Spleen (tissue), 7 donors: ENCODE results near the gene DCAKD.

Experiments
- POLR2A ChIP-seq, 3 donors: fragments of 450-650 bp; IDR thresholded peaks; one replicate each; pipeline ENCODE4 v1.5.1; 2017; ENCODE audit warnings: antibody characterized with exemption in 3 of 3, mild to moderate bottlenecking in 1 of 3
- POLR2AphosphoS5 ChIP-seq, 3 donors: sonication (generic); formaldehyde crosslinking; IDR thresholded peaks; one replicate each; pipeline ENCODE4 v1.5.1; 2017; ENCODE audit warnings: antibody characterized with exemption in 3 of 3
- TF ChIP-seq, protein P1 (sequence below), 11 experiments: fragments of 200-600 bp in 7 of 11; fragments of 450-650 bp in 4 of 11; sonication (generic) in 4 of 11; IDR thresholded peaks in 8 of 11; conservative IDR thresholded peaks in 3 of 11; 1 replicate in 7 of 11; 2 replicates in 4 of 11; pipeline versions ENCODE4 v1.4.0 to v1.8.0; 2016 to 2021; ENCODE audit warnings: antibody characterized with exemption in 11 of 11, inconsistent platforms in 4 of 11, mild to moderate bottlenecking in 1 of 11
- donor health status: DM: no; HTN: no; CAD: no; lungs with moderate emphysema.
- donor health status: DM: no; HTN: no; CAD: no.
- donor health status: DM: no; HTN: no; CAD: no.

DNA sequence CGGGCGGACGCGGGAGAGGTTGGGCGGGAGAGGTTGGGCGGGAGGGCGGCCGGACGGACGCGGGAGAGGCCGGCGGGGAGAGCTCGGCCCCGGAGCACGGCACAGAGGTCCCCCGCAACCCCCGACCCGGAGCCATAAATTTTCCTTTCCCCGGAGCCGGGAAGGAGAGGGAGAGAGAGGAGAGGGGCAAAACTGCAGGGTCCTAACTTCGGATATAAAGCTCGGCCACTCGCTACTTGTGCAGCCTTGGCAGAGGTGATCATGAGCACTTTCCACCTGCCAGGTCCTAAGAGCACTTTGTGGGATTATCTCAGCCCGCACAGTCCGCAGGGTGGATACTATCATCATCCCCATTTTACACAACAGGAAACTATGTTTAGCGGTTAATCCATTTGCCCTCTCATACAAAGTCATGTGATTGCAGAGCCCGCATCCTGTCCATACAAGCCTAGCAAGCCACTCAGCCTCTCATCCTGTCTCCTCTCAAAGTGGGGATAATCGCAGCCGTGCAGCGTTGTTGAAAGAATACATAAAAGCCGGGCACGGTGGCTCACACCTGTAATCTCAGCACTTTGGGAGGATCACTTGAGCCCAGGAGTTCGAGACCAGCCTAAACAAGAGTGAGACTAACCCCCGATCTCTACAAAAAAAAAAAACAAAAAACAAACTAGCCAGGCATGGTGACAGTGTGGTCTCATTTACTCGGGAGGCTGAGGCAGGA lies 780 bp upstream of the DCAKD start:
- TF ChIP-seq, protein P1, sequence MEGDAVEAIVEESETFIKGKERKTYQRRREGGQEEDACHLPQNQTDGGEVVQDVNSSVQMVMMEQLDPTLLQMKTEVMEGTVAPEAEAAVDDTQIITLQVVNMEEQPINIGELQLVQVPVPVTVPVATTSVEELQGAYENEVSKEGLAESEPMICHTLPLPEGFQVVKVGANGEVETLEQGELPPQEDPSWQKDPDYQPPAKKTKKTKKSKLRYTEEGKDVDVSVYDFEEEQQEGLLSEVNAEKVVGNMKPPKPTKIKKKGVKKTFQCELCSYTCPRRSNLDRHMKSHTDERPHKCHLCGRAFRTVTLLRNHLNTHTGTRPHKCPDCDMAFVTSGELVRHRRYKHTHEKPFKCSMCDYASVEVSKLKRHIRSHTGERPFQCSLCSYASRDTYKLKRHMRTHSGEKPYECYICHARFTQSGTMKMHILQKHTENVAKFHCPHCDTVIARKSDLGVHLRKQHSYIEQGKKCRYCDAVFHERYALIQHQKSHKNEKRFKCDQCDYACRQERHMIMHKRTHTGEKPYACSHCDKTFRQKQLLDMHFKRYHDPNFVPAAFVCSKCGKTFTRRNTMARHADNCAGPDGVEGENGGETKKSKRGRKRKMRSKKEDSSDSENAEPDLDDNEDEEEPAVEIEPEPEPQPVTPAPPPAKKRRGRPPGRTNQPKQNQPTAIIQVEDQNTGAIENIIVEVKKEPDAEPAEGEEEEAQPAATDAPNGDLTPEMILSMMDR (IDR thresholded peaks at IDR 0.05 in 8 of 11, conservative IDR thresholded peaks at IDR 0.05 in 3 of 11) = no peak
- TF ChIP-seq POLR2A (IDR thresholded peaks at IDR 0.05) (no peak), POLR2AphosphoS5 (IDR thresholded peaks at IDR 0.05) (peak; percentile 44 to 67 (median 46))
